Endothelial cell of umbilical vein (primary cell): ENCODE measurements around the gene CYP3A5. TPM values are rescaled to one million over a fixed set of nuclear protein-coding genes. Genes with fewer than 3 reads are reported as not detected.

Experiments used
- BruUV-seq: library from RNA; stranded (reverse); fragments of 400-500 nt; replicated peaks from 2 replicates; lab custom pipeline; 2021; lab: Mats Ljungman, UMichigan
- CTCF ChIA-PET: fragments of 300-600, 350-600 bp; sonication (Branson Sonifier 250); formaldehyde crosslinking; loops from one replicate; lab custom pipeline; 2021; ENCODE audit warnings: antibody characterized with exemption, inconsistent platforms; lab: Charles Lee
- POLR2A ChIA-PET: fragments of 300-600, 350-600 bp; sonication (Branson Sonifier 250); formaldehyde crosslinking; loops from one replicate; lab custom pipeline; 2021; ENCODE audit warnings: antibody characterized with exemption, inconsistent platforms; lab: Charles Lee
- DNase-seq: peaks from one replicate; pipeline ENCODE4 v3.0.0-alpha.2; 2011; ENCODE audit warnings: low read depth, low spot score
- FAIRE-seq: peaks from 2 replicates; lab custom pipeline; 2011; peaks lifted over from hg19 to GRCh38; lab: Jason Lieb, UNC
- H2AFZ ChIP-seq: 2 replicates; pipeline ENCODE4 v1.6.0; 2012; ENCODE audit warnings: low read depth, low read length, control low read depth, inconsistent platforms
- H3K27ac ChIP-seq: 2 replicates; pipeline ENCODE4 v1.5.1; 2011; ENCODE audit warnings: low read depth, mild to moderate bottlenecking, control low read depth, low read length, moderate library complexity; ENCODE audit not compliant: insufficient read depth
- H3K27me3 ChIP-seq, 2 experiments: 2 replicates each; pipeline versions ENCODE4 v1.6.0 to v1.6.1; 2011; ENCODE audit warnings: low read length in 2 of 2, mixed read lengths in 1 of 2; ENCODE audit not compliant: control insufficient read depth in 2 of 2, insufficient read depth in 2 of 2
- H3K36me3 ChIP-seq, 2 experiments: 2 replicates in 1 of 2; 3 replicates in 1 of 2; pipeline ENCODE4 v1.5.1; 2011; ENCODE audit warnings: low read length in 2 of 2, mild to moderate bottlenecking in 1 of 2, moderate library complexity in 1 of 2; ENCODE audit not compliant: control insufficient read depth in 2 of 2, insufficient read depth in 2 of 2; ENCODE audit errors: extremely low read depth in 1 of 2
- H3K4me1 ChIP-seq: 3 replicates; pipeline ENCODE4 v1.5.1; 2011; ENCODE audit warnings: mild to moderate bottlenecking, low read length; ENCODE audit not compliant: control insufficient read depth, insufficient read depth; ENCODE audit errors: extremely low read depth
- H3K4me2 ChIP-seq: 2 replicates; pipeline ENCODE4 v1.6.1; 2011; ENCODE audit warnings: low read length, control low read depth, mixed read lengths; ENCODE audit not compliant: insufficient read depth
- H3K4me3 ChIP-seq, 3 experiments: fragments of 200-600 bp in 1 of 3; sonication (generic), shearing (Covaris generic) in 1 of 3; replicated peaks in 1 of 3; 2 replicates each; pipeline ENCODE4 v1.5.1; 2011 to 2016; ENCODE audit warnings: control low read depth in 3 of 3, low read length in 3 of 3, mild to moderate bottlenecking in 2 of 3, inconsistent platforms in 1 of 3, low read depth in 1 of 3, moderate library complexity in 1 of 3; ENCODE audit not compliant: insufficient read depth in 1 of 3
- H3K79me2 ChIP-seq: 2 replicates; pipeline ENCODE4 v1.6.0; 2012; ENCODE audit warnings: low read length, inconsistent platforms; ENCODE audit not compliant: control insufficient read depth, insufficient read depth
- H3K9ac ChIP-seq: replicated peaks from 2 replicates; pipeline ENCODE3; 2011; ENCODE audit warnings: low read length, control low read depth; ENCODE audit not compliant: insufficient read depth; ENCODE audit errors: extremely low read depth
- H3K9me1 ChIP-seq: replicated peaks from 3 replicates; pipeline ENCODE4 v1.6.0; 2011; ENCODE audit warnings: mild to moderate bottlenecking, low read length; ENCODE audit not compliant: control insufficient read depth, insufficient read depth; ENCODE audit errors: extremely low read depth
- H3K9me3 ChIP-seq: replicated peaks from 2 replicates; pipeline ENCODE4 v1.5.1; 2012; ENCODE audit warnings: low read length, inconsistent platforms; ENCODE audit not compliant: control insufficient read depth, insufficient read depth
- H4K20me1 ChIP-seq: replicated peaks from 2 replicates; pipeline ENCODE3; 2011; ENCODE audit warnings: mild to moderate bottlenecking, low read length; ENCODE audit not compliant: control insufficient read depth, insufficient read depth; ENCODE audit errors: extremely low read depth
- CTCF ChIP-seq, 2 donors: IDR thresholded peaks; 1 replicate in 1 of 2; 2 replicates in 1 of 2; pipeline ENCODE4 v1.5.1; 2011; ENCODE audit warnings: low read length in 2 of 2, mild to moderate bottlenecking in 2 of 2, moderate library complexity in 2 of 2, control low read depth in 1 of 2, inconsistent platforms in 1 of 2, low read depth in 1 of 2; ENCODE audit not compliant: insufficient read depth in 1 of 2; ENCODE audit errors: extremely low read depth in 1 of 2
- EZH2 ChIP-seq: IDR thresholded peaks from 2 replicates; pipeline ENCODE4 v1.6.1; 2012; ENCODE audit warnings: borderline replicate concordance, low read depth, mild to moderate bottlenecking, moderate library complexity, low read length, inconsistent platforms; ENCODE audit not compliant: severe bottlenecking
- FOS ChIP-seq: IDR thresholded peaks from 2 replicates; pipeline ENCODE4 v1.6.1; 2011; ENCODE audit warnings: mild to moderate bottlenecking, low read length, moderate library complexity, borderline replicate concordance; ENCODE audit not compliant: insufficient read depth
- GATA2 ChIP-seq: IDR thresholded peaks from 2 replicates; pipeline ENCODE4 v1.7.0; 2011; ENCODE audit warnings: low read depth, mild to moderate bottlenecking, moderate library complexity, mixed read lengths, low read length; ENCODE audit not compliant: insufficient read length, insufficient read depth
- JUN ChIP-seq: IDR thresholded peaks from 2 replicates; pipeline ENCODE4 v1.6.1; 2011; ENCODE audit warnings: borderline replicate concordance, low read depth; ENCODE audit not compliant: insufficient read length, insufficient read depth
- MAX ChIP-seq: IDR thresholded peaks from 2 replicates; pipeline ENCODE4 v1.6.1; 2011; ENCODE audit not compliant: insufficient read depth, insufficient read length
- MYC ChIP-seq: IDR thresholded peaks from one replicate; pipeline ENCODE4 v1.6.1; 2011; ENCODE audit warnings: mild to moderate bottlenecking, low read depth, low read length
- POLR2A ChIP-seq: IDR thresholded peaks from 2 replicates; pipeline ENCODE4 v1.6.1; 2012; ENCODE audit warnings: low read depth, mild to moderate bottlenecking, control low read depth, low read length
- POLR2AphosphoS5 ChIP-seq: IDR thresholded peaks from 2 replicates; pipeline ENCODE4 v1.6.1; 2012; ENCODE audit warnings: low read depth, mild to moderate bottlenecking, control low read depth, low read length, moderate library complexity; ENCODE audit not compliant: insufficient read depth
- dilution Hi-C: fragments of 300-500 bp; cut with MboI; formaldehyde crosslinking; loops from one replicate; pipeline ENCODE4 v1.15.0; 2019; ENCODE audit warnings: low sequenced_read_pairs; ENCODE audit not compliant: extremely low pct_ligation_motif_present
- intact Hi-C: fragments of 100-400 bp; cut with micrococcal nuclease; formaldehyde crosslinking; loops from one replicate; pipeline ENCODE4 v1.10.0; 2022
- polyA plus RNA-seq, 4 experiments: library from polyadenylated mRNA; depleted of rRNA in 3 of 4; stranded (reverse) in 3 of 4; unstranded in 1 of 4; fragments of >200 nt; gene quantifications; 2 replicates each; pipeline versions ENCODE4 v1.2.1 to v1.2.3, GENCODE V29; 2011 to 2012; ENCODE audit warnings: missing spikeins in 1 of 4
- total RNA-seq: library from RNA; stranded (reverse); gene quantifications from 2 replicates; pipeline ENCODE4 v1.2.3, GENCODE V29; 2021

The CYP3A5 gene
- total and polyA plus RNA-seq, 2 donors (not counting 3 experiments of a cell fraction or from before 2014, with no cell fraction given) = not detected

GRCh38 chr7:99709838-99710578 lies 30.2 kb upstream of the CYP3A5 start:
- BruUV-seq = no TSS peak
- ChIA-PET POLR2A (no interaction called here), CTCF (no interaction called here)
- Histone ChIP-seq H3K79me2 (no peaks in the 10 kb centered on the region), H3K36me3 (no peaks in the 10 kb centered on the region), H3K27ac (no peak overlapping the region), H3K9me3 (no peaks in the 10 kb centered on the region), H3K4me2 (no peak overlapping the region), H3K4me3 (no peak overlapping the region), H2AFZ (no peak overlapping the region), H3K9me1 (no peaks in the 10 kb centered on the region), H3K27me3 (peaks cover 6 to 7% of the 10 kb centered on the region in 2 experiments), H3K9ac (no peak overlapping the region), H4K20me1 (no peaks in the 10 kb centered on the region), H3K4me1 (no peaks in the 10 kb centered on the region)
- no peak for FAIRE-seq
- DNase-seq = no peak
- no peak for TF ChIP-seq MAX
- no peak for TF ChIP-seq POLR2AphosphoS5
- no peak for TF ChIP-seq FOS
- intact Hi-C loops = no loop called here
- dilution Hi-C loops = no loop called here

GRCh38 chr7:99709260-99709659 lies 29.5 kb upstream of the CYP3A5 start:
- no TSS peak for BruUV-seq

More at GRCh38 chr7:99709260-99709659, 29.5 kb upstream of the CYP3A5 start:
- Histone ChIP-seq H3K36me3 (no peaks in the 10 kb centered on the region), H3K9me1 (no peaks in the 10 kb centered on the region), H3K4me3 (no peak overlapping the region), H3K9ac (no peak overlapping the region), H4K20me1 (no peaks in the 10 kb centered on the region), H2AFZ (no peak overlapping the region), H3K9me3 (no peaks in the 10 kb centered on the region), H3K27ac (no peak overlapping the region), H3K4me1 (no peaks in the 10 kb centered on the region), H3K79me2 (no peaks in the 10 kb centered on the region), H3K27me3 (peaks cover 6% of the 10 kb centered on the region in 2 experiments), H3K4me2 (no peak overlapping the region)
- TF ChIP-seq EZH2 = no peak
- TF ChIP-seq GATA2 = no peak
- TF ChIP-seq MAX = no peak
- TF ChIP-seq POLR2A = no peak
- no peak for TF ChIP-seq JUN
- TF ChIP-seq FOS = no peak
- no peak for TF ChIP-seq POLR2AphosphoS5
- TF ChIP-seq CTCF (IDR thresholded peaks at IDR 0.05; ENCODE audit: extremely low read depth in 1 of 2, insufficient read depth in 1 of 2, low read depth in 1 of 2, low read length in 2 of 2) = no peak
- no peak for TF ChIP-seq MYC
- POLR2A ChIA-PET = no interaction called here
- intact Hi-C loops (no loop called here), dilution Hi-C loops (no loop called here)
- FAIRE-seq (no peak), DNase-seq (no peak)
- CTCF ChIA-PET = no interaction called here
